Stomach smooth muscle (tissue), 2 donors: Measurements from ENCODE around the gene BRWD1.
"Not testable (repeated sequence)": the region's sequence is repeated elsewhere in the genome, so short reads cannot be mapped to it uniquely, and the experiment has no call there.

ENCODE experiments used
- H3K27ac ChIP-seq: one replicate; pipeline ENCODE4 v1.7.0; 2013; ENCODE audit warnings: mild to moderate bottlenecking, low read length, inconsistent platforms
- H3K27me3 ChIP-seq, 2 donors: one replicate each; pipeline ENCODE4 v1.7.0; 2013; ENCODE audit warnings: low read length in 2 of 2; ENCODE audit not compliant: insufficient read depth in 2 of 2, control insufficient read depth in 1 of 2
- H3K36me3 ChIP-seq, 2 donors: one replicate each; pipeline ENCODE4 v1.7.0; 2013; ENCODE audit warnings: low read length in 2 of 2; ENCODE audit not compliant: control insufficient read depth in 2 of 2, insufficient read depth in 2 of 2
- H3K4me1 ChIP-seq: one replicate; pipeline ENCODE4 v1.7.0; 2013; ENCODE audit warnings: low read length; ENCODE audit not compliant: control insufficient read depth, insufficient read depth
- H3K4me3 ChIP-seq, 2 donors: one replicate each; pipeline ENCODE4 v1.7.0; 2013; ENCODE audit warnings: low read length in 2 of 2
- H3K9ac ChIP-seq, 2 donors: one replicate each; pipeline ENCODE4 v1.7.0; 2013; ENCODE audit warnings: low read length in 2 of 2, mild to moderate bottlenecking in 1 of 2
- H3K9me3 ChIP-seq, 2 donors: one replicate each; pipeline ENCODE4 v1.7.0; 2013; ENCODE audit warnings: low read length in 2 of 2; ENCODE audit not compliant: control insufficient read depth in 2 of 2
- donor health status: healthy.
- donor health status: Pancreatic carcinoma.

BRWD1 gene

GRCh38 chr21:39152271-39152670 lies 161.2 kb downstream of the BRWD1 start:
- Histone ChIP-seq H3K27ac (no peak overlapping the region), H3K4me3 (no peak overlapping the region), H3K36me3 (no peaks in the 10 kb centered on the region), H3K9ac (no peak overlapping the region), H3K4me1 (no peaks in the 10 kb centered on the region), H3K27me3 (no peaks in the 10 kb centered on the region), H3K9me3 (no peaks in the 10 kb centered on the region)

GRCh38 chr21:39150877-39151276 lies 162.6 kb downstream of the BRWD1 start:
- no peaks in the 10 kb centered on the region for H3K27me3 ChIP-seq
- no peaks in the 10 kb centered on the region for H3K4me1 ChIP-seq
- H3K36me3 ChIP-seq, result no peaks in the 10 kb centered on the region
- no peak overlapping the region for H3K9ac ChIP-seq
- H3K27ac ChIP-seq, result no peak overlapping the region
- H3K4me3 ChIP-seq, result no peak overlapping the region
- H3K9me3 ChIP-seq, result peaks cover 0 to 2% of the 10 kb centered on the region in 2 donors

GRCh38 chr21:39150316-39150715 lies 163.1 kb downstream of the BRWD1 start:
- H3K27ac ChIP-seq, result no peak overlapping the region
- H3K4me1 ChIP-seq, result no peaks in the 10 kb centered on the region
- no peak overlapping the region for H3K9ac ChIP-seq
- H3K27me3 ChIP-seq, result no peaks in the 10 kb centered on the region
- no peaks in the 10 kb centered on the region for H3K36me3 ChIP-seq
- no peak overlapping the region for H3K4me3 ChIP-seq
- peaks cover 0 to 2% of the 10 kb centered on the region in 2 donors for H3K9me3 ChIP-seq

- H3K4me3 ChIP-seq, result no peak overlapping the region
- no peak overlapping the region for H3K9ac ChIP-seq
- H3K9me3 ChIP-seq, result peaks cover 2 to 4% of the 10 kb centered on the region in 2 donors
- no peaks in the 10 kb centered on the region for H3K27me3 ChIP-seq
- no peak overlapping the region for H3K27ac ChIP-seq
- H3K36me3 ChIP-seq, result no peaks in the 10 kb centered on the region
- H3K4me1 ChIP-seq, result no peaks in the 10 kb centered on the region
These were observed 163.6 kb downstream of the BRWD1 start for GRCh38 chr21:39149882-39150281.

DNA sequence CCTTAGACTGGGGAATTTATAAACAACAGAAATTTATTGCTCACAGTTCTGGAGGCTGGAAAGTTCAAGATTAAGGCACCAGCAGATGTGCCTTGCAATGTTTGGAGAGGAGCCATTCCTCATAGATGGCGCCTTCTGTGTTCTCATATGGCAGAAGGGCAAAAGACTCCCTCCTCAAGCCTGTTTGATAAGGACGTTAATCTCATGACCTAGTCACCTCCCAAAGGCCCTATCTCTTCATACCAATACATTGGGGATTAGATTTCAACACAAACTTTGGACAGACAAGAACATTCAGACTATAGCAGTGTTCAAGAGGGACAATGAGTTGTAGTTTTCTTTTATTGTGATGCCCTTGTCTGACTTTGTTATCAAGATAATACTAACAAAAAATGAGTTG lies 164.5 kb downstream of the BRWD1 start:
- peaks cover 2 to 5% of the 10 kb centered on the region in 2 donors for H3K9me3 ChIP-seq
- no peak overlapping the region for H3K27ac ChIP-seq
- no peaks in the 10 kb centered on the region for H3K27me3 ChIP-seq
- no peak overlapping the region for H3K4me3 ChIP-seq
- no peaks in the 10 kb centered on the region for H3K4me1 ChIP-seq
- H3K9ac ChIP-seq, result no peak overlapping the region
- no peaks in the 10 kb centered on the region for H3K36me3 ChIP-seq

DNA sequence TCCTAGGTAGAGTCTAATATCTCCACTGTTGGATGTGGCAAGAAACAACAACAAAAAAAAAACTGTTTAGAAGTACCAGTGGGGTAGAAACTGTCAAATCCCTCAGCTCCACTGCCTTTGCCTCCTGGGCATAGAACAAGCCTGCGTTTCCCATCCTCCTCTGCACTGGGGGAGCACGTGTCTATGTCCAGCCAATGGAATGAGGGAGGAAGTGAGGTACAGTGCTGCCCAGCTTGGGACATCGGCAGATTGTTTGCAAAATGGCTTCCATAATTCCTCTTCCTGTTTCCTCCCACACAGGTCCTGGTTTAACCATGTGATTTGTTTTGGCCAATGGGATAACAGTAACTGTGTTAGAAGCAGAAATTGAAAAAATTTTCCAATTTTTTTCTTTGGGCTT lies 169.2 kb downstream of the BRWD1 start:
- Histone ChIP-seq H3K36me3 (no peaks in the 10 kb centered on the region), H3K9me3 (peaks cover 2 to 5% of the 10 kb centered on the region in 2 donors)

DNA sequence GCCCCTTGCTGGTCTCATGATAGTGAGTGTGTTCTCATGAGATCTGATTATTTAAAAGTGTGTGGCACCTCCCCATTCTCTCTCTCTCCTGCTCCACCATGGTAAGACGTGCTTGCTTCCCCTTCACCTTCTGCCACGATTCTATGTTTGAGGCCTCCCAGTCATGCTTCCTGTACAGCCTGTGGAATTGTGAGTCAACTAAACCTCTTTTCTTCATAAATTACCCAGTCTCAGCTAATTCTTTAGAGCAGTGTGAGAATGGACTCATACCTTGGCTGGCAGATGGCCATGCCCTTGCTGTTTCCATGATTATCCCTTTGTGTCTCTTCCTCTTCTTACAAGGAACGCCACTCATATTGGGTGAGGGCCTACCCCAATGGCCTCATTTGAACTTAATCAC lies 170.5 kb downstream of the BRWD1 start:
- H3K36me3 ChIP-seq, result no peaks in the 10 kb centered on the region
- H3K9ac ChIP-seq, result no peak overlapping the region
- no peaks in the 10 kb centered on the region for H3K4me1 ChIP-seq
- peaks cover 2 to 5% of the 10 kb centered on the region in 2 donors for H3K9me3 ChIP-seq
- no peak overlapping the region for H3K4me3 ChIP-seq
- no peak overlapping the region for H3K27ac ChIP-seq
- no peaks in the 10 kb centered on the region for H3K27me3 ChIP-seq

More for the DNA sequence above, 169.2 kb downstream of the BRWD1 start:
- no peak overlapping the region for H3K4me3 ChIP-seq
- no peak overlapping the region for H3K9ac ChIP-seq
- no peaks in the 10 kb centered on the region for H3K4me1 ChIP-seq
- H3K27me3 ChIP-seq, result no peaks in the 10 kb centered on the region
- H3K27ac ChIP-seq, result no peak overlapping the region

- Histone ChIP-seq H3K4me1 (no peaks in the 10 kb centered on the region), H3K36me3 (no peaks in the 10 kb centered on the region), H3K27me3 (no peaks in the 10 kb centered on the region), H3K9me3 (peaks cover 0 to 5% of the 10 kb centered on the region in 2 donors), H3K9ac (no peak overlapping the region), H3K27ac (no peak overlapping the region), H3K4me3 (no peak overlapping the region)
These were observed 171.9 kb downstream of the BRWD1 start for GRCh38 chr21:39141502-39141901.

GRCh38 chr21:39137248-39138178 lies 175.9 kb downstream of the BRWD1 start:
- Histone ChIP-seq H3K4me1 (no peaks in the 10 kb centered on the region), H3K36me3 (no peaks in the 10 kb centered on the region), H3K9ac (no peak overlapping the region), H3K27ac (no peak overlapping the region), H3K27me3 (no peaks in the 10 kb centered on the region), H3K4me3 (no peak overlapping the region), H3K9me3 (no peaks in the 10 kb centered on the region)

- H3K4me3 ChIP-seq, result no peak overlapping the region
- no peak overlapping the region for H3K27ac ChIP-seq
These were observed 176.7 kb downstream of the BRWD1 start for GRCh38 chr21:39136711-39137110.

DNA sequence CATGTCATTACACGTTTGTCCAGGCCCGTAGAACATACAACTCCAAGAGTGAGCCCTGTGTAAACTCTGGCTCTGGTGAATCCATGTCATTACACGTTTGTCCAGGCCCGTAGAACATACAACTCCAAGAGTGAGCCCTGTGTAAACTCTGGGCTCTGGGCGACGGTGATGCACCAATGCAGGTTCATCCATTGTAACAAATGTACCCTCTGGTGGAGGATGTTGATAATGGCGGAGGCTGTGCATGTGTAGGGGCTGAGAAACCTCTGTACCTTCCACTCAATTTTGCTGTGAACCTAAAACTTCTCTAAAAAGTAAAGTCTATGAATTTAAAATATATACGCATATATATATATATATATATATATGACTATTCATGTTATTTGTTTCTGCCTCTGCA lies 177.3 kb downstream of the BRWD1 start:
- not testable (repeated sequence) for H3K27me3 ChIP-seq, H3K36me3 ChIP-seq, H3K27ac ChIP-seq, H3K4me3 ChIP-seq, H3K9ac ChIP-seq, H3K4me1 ChIP-seq, H3K9me3 ChIP-seq

More at GRCh38 chr21:39136711-39137110, 176.7 kb downstream of the BRWD1 start:
- Histone ChIP-seq H3K27me3 (no peaks in the 10 kb centered on the region), H3K4me1 (no peaks in the 10 kb centered on the region), H3K9ac (no peak overlapping the region), H3K9me3 (no peaks in the 10 kb centered on the region), H3K36me3 (no peaks in the 10 kb centered on the region)
